Forelimb muscle (tissue), 1 donor: ENCODE data around the gene CSTB. TPM values are rescaled to one million over a fixed set of nuclear protein-coding genes. Genes with fewer than 3 reads are reported as not detected.

Experiments
- DNase-seq: peaks from one replicate; pipeline ENCODE4 v3.0.0-alpha.2; 2013; ENCODE audit warnings: low read depth
- polyA plus RNA-seq: library from polyadenylated mRNA; unstranded; fragments of 120-200 nt; gene quantifications from one replicate; pipeline ENCODE4 v1.2.1, GENCODE V29; 2013; ENCODE audit not compliant: insufficient read length

Gene CSTB
- polyA plus RNA-seq, 1 donor = 14.9 TPM

- no peak for DNase-seq
Measured at GRCh38 chr21:43750339-43751033, 25.6 kb downstream of the CSTB start.

- DNase-seq = no peak
Measured at GRCh38 chr21:43749651-43750262, 26.4 kb downstream of the CSTB start.

- no peak for DNase-seq
Measured at GRCh38 chr21:43748622-43749021, 27.5 kb downstream of the CSTB start.

- no peak for DNase-seq
Measured at GRCh38 chr21:43745772-43746517, 30.2 kb downstream of the CSTB start.

- DNase-seq = no peak
Measured at GRCh38 chr21:43744725-43745124, 31.4 kb downstream of the CSTB start.

GRCh38 chr21:43743947-43744346, 32.2 kb downstream of the CSTB start:
- DNase-seq = no peak

- DNase-seq = no peak
Measured at GRCh38 chr21:43741423-43742096, 34.5 kb downstream of the CSTB start.

GRCh38 chr21:43740497-43741156, 35.5 kb downstream of the CSTB start:
- DNase-seq = no peak

GRCh38 chr21:43739621-43740435, 36.3 kb downstream of the CSTB start:
- DNase-seq = no peak

- no peak for DNase-seq
Measured at GRCh38 chr21:43737158-43737950, 38.8 kb downstream of the CSTB start.

GRCh38 chr21:43736224-43736883, 39.8 kb downstream of the CSTB start:
- no peak for DNase-seq

- DNase-seq = no peak
Measured at GRCh38 chr21:43735236-43736091, 40.6 kb downstream of the CSTB start.

GRCh38 chr21:43734928-43735229, 41.2 kb downstream of the CSTB start:
- no peak for DNase-seq

GRCh38 chr21:43734131-43734927, 41.8 kb downstream of the CSTB start:
- DNase-seq = no peak

GRCh38 chr21:43733529-43734071, 42.5 kb downstream of the CSTB start:
- DNase-seq = no peak

- DNase-seq = no peak
Measured at GRCh38 chr21:43733060-43733459, 43.0 kb downstream of the CSTB start.

GRCh38 chr21:43731891-43732711, 44.0 kb downstream of the CSTB start:
- DNase-seq = no peak
